GM18498 (cell line): Measurements from ENCODE around the gene ZNF417.
A peak's percentile ranks its signal among the peaks of the same experiment; 100 is the strongest.
"Not testable (repeated sequence)": the region's sequence is repeated elsewhere in the genome, so short reads cannot be mapped to it uniquely, and the experiment has no call there.

ENCODE experiments used
- ATAC-seq: cut with Tn5 transposase; IDR thresholded peaks from one replicate; pipeline ENCODE4 v1.9.1; 2021; ENCODE audit warnings: mild to moderate bottlenecking, moderate library complexity; ENCODE audit not compliant: unreplicated experiment

The ZNF417 gene

DNA sequence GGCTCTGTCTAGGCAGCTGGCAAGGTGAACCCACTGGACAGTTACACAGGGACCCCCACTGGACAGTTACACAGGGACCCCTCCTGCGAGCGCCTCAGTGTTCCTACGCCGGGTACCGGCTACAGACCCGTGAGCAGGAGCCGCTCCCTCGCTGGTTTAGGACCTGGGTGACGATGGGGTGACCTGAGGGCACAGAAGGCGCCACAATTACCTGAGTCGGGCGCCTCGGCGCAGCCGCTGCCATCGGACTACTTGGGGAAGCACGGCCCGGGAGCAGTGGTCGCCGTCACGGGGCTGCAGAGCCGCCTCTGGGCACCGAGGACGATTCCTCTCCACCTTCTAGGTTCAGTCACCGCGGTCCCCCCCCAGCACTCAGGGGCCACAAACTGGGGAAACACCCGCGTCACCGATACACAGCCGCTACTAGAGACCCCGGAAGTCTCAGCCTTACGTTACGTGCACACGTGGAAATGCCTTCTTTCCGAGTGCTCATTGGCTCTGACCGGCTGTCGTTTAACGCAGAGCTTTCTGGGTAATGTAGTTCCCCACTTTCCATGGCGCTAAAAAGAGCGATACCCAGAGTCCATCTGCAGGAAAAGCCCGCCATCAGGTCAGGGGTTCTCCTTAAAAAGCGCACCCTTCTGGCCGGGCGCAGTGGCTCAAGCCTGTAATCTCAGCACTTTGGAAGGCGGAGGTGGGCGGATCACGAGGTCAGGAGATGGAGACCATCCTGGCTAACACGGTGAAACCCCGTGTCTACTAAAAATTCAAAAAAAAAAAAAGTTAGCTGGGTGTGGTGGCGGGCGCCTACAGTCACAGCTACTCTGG is at the start of gene ZNF417:
TSS of gene ZNF417 (minus strand) at position 425 of the 828 bp plus-strand sequence. CDS start at position 244, 181 bp downstream.
- peak; percentile 98 for ATAC-seq

GRCh38 chr19:57964761-57965160 is 48.4 kb upstream of the ZNF417 start:
- ATAC-seq: no peak

DNA sequence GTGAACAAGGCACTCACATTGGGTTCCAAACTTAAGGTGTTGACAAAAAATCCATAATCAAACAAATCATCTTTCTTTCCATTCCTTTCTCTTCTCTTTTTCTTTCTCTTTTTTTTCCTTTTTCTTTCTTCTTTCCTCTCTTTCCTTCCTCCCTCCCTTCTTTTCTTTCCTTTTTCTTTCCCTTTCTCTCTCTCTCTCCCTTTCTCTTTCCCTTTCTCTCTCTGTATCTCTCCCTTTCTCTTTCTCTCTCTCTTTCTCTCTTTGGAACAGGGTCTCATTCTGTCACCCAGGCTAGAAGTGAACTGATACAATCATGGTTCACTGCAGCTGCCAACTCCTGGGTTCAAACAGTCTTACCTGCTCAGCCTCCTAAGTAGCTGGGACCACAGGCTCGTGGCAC is 45.4 kb upstream of the ZNF417 start:
- no peak for ATAC-seq

GRCh38 chr19:57954996-57955395 is 38.6 kb upstream of the ZNF417 start:
- ATAC-seq: no peak

GRCh38 chr19:57949702-57950101 is 33.3 kb upstream of the ZNF417 start:
- ATAC-seq: no peak

DNA sequence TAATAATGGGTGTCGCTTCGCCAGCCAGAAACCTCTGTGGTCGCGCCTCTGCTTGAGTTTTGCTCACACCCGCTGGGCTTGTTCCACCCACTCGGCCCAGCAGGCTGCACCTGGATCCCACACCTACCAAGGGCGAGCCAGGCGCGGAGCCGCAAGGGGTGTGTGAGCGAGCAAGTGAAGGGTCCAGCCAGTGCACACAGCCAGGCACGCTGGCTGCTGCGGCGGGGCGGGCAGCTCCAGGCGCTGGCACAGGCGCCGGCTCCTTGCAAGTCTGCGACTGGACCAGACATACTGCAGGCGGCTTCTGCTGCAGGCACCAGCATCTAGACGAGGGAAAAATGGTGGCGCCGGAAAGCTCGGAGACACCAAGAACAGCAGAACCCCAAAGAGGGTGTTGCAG is 32.9 kb upstream of the ZNF417 start:
- no peak for ATAC-seq

DNA sequence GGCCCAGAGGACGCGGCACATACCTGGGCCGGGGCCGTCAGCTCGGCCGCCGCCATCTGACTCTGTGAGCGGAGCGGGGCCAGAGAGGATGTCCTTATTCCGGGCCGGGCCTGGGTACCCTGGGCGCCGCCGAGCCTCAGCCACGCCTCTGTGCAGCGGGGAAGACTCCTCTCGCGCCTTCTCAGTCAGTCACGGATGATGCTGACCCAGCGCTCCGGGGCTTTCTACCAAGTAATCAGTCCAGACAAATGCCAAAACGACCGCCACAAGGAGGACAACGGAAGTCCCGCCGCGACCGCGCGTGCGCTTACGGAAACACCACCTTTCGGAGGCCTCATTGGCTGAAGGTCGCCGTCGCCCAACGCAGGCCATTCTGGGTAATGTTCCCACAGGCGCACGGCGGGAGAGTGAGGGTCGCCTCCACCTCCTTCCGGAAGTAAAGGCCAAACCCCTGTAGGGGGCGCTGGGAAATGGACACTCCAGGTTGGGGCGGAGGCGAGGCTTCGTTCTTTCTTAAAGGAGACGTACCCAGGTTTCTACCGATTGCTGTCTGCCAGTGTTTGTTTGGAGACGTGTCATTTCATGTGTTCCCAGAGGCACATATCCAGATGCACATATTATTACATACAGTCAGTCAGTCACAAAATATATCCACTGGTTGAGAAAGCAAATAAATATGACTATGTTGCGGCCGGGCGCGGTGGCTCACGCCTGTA is 31.2 kb upstream of the ZNF417 start, which contains the start of gene ZNF256:
TSS of gene ZNF256 (minus strand) at position 288 of the 716 bp plus-strand sequence. CDS start at position 56, 232 bp downstream.
- peak; percentile 91 for ATAC-seq

- ATAC-seq: no peak
These were observed 30.7 kb upstream of the ZNF417 start for GRCh38 chr19:57947088-57947418.

DNA sequence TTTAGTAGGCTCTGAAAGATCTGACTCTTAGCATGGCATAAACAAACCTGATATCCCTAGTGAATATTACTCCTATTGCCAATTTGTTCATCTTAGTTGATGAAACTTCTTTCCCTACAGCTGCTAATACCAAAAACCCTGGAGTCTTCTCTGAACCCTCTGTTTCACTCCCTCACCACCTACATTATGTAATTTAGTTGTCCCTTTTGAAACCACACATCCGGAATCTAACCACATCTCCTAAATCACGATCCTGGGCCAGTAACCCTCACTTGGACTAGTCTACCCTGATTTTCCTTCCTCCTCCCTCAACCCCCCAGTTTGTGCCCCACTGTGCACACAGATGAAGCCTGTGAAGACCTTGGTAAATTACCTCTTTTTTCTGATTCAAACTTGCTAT is 29.9 kb upstream of the ZNF417 start:
- no peak for ATAC-seq

DNA sequence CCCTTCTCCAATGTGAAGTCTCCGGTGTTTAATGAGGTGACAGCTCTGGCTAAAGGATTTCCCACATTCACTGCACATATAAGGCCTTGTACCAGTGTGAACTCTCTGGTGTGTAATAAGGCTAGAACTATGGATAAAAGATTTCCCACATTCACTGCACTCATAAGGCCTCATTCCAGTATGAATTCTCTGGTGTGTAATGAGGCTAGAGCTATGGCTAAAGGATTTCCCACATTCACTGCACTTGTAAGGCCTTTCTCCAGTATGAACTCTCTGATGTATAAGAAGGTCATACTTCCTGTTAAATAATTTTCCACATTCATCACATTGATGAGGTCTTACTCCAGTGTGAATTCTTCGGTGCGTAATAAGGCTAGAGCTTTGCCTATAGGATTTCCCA is 25.2 kb upstream of the ZNF417 start:
- ATAC-seq: no peak

GRCh38 chr19:57935731-57936130 is 19.3 kb upstream of the ZNF417 start:
- no peak for ATAC-seq

- peak; percentile 55 for ATAC-seq
These were observed 18.7 kb upstream of the ZNF417 start, which contains the start of gene ZNF418 for GRCh38 chr19:57934820-57935665. TSS of gene ZNF418 (minus strand) at chr19:57935402. CDS start at chr19:57933822, 1,580 bp downstream.

GRCh38 chr19:57927587-57927986 is 11.2 kb upstream of the ZNF417 start:
- no peak for ATAC-seq

DNA sequence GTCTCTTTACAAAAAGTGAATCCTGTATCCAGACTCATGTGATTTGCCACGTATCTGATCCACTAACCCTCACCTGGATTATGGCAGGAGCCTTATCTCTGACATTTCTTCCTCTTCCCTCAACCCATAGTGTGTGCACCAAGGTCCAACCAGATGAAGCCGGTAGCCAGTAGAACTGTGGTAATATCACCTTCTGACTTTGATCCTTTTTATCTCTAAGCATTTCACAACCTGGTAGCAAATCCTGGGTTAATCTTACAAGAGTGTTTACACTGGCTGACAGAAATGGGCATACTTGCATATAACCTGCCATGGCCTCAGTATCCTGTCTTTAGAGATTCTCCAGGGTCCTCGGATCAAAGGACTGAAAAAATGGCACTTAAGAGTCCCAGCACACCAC is 1.9 kb downstream of the ZNF417 start:
- no peak for ATAC-seq

- ATAC-seq: no peak
These were observed 9.0 kb downstream of the ZNF417 start for GRCh38 chr19:57907394-57907793.

DNA sequence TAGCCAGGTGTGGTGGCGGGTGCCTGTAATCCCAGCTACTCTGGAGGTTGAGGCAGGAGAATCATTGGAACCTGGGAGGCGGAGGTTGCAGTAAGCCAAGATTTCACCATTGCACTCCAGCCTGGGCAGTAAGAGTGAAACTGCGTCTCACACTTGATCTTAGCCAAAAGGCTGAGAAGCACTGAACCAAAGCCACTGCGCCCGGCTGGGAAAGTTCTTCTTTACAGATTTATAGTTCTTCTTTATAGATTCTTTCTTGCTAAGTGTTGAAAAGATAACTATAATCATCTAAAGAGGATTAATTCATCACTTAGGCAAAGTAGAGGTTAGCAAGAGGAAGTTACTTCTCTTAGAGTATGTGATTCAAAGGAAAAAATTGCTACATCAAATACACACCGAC is 11.1 kb downstream of the ZNF417 start:
- ATAC-seq: no peak

DNA sequence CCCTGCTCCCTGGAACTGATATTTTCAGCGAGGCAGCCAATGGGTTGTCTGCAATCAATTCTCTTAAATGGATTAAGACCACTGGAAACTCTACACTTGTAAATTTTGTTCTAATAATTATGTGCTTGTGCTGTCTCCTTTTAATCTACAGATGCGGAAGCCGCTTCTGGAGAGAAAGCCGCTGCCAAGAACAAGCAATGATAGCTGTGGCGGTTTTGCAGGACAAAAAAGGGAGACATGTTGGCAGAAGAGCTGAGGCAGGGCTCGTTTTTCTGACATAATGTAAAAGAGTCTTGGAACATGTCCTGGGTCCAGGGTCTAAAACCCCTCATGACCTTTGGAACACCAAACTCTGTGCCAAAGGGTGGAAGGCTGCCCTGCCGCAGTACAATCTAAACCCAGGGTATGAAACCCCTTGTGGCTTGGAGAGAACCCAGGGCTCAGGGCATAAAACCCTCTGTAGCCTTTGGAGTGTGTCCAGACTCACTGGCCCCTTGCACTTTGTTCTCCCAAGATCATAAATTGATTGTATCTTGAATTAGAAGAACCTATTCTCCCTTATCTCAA is 12.7 kb downstream of the ZNF417 start:
- no peak for ATAC-seq

GRCh38 chr19:57900311-57900710 is 16.1 kb downstream of the ZNF417 start:
- ATAC-seq: no peak

GRCh38 chr19:57890706-57891105 is 25.7 kb downstream of the ZNF417 start:
- ATAC-seq: not testable (repeated sequence)

- ATAC-seq: peak; percentile 72
These were observed 27.7 kb downstream of the ZNF417 start, which contains the start of gene ZNF814 for GRCh38 chr19:57888560-57889231. TSS of gene ZNF814 (minus strand) at chr19:57889037. CDS start at chr19:57888802, 235 bp downstream.
